ENCODE data around the gene FAM53B. TPM values are rescaled to one million over a fixed set of nuclear protein-coding genes. Genes with fewer than 3 reads are reported as not detected.

The FAM53B gene
- total RNA-seq, 4 donors from 2014 or later: 41.0 to 110 (median 50.0) TPM

- H3K4me3 ChIP-seq: no peak overlapping the region
- H3K36me3 ChIP-seq: no peaks in the 10 kb centered on the region
- H3K27me3 ChIP-seq: no peaks in the 10 kb centered on the region
- in situ Hi-C loops (cut with MboI; ENCODE audit: low pct_ligation_motif_present in 1 of 4, low pct_unique_long_range_greater_than_20kb in 1 of 4, low sequenced_read_pairs in 3 of 4) (loop anchor here in 2 of 4 donors (10.0 to 25.0 kb wide), 2 partner anchors 86 to 89 kb away; partner anchors contain the start of gene FAM53B (in 1 of the 2)), intact Hi-C loops (cut with DNase I; ENCODE audit: low total_unique reads) (no loop called here)
- H3K4me1 ChIP-seq: peaks cover 31 to 63% (median 42%) of the 10 kb centered on the region in 4 donors
- WGBS, 2 donors (ENCODE audit: low coverage in 1 of 2): 49% methylated on average over 9 of the region's 9 CpGs; no CpG with 5 or more reads in 1 of the 2 donors
- H3K27ac ChIP-seq: peak overlapping the region; percentile 62 to 81 (median 74)
- peak; percentile 64 for DNase-seq
- peak in 2 of 3 donors; percentile 9 to 34 for TF ChIP-seq POLR2AphosphoS5 (IDR thresholded peaks at IDR 0.05)
- TF ChIP-seq CTCF (IDR thresholded peaks at IDR 0.05): no peak
- no peaks in the 10 kb centered on the region for H3K9me3 ChIP-seq
Measured at GRCh38 chr10:124648738-124649137, 95.4 kb downstream of the FAM53B start.

- Histone ChIP-seq H3K4me3 (no peak overlapping the region), H3K27ac (peak overlapping the region; percentile 62 to 81 (median 74)), H3K9me3 (no peaks in the 10 kb centered on the region), H3K36me3 (no peaks in the 10 kb centered on the region), H3K4me1 (peaks cover 31 to 63% (median 42%) of the 10 kb centered on the region in 4 donors), H3K27me3 (no peaks in the 10 kb centered on the region)
- intact Hi-C loops (cut with DNase I; ENCODE audit: low total_unique reads): no loop called here
- DNase-seq: no peak
- in situ Hi-C loops (cut with MboI; ENCODE audit: low pct_ligation_motif_present in 1 of 4, low pct_unique_long_range_greater_than_20kb in 1 of 4, low sequenced_read_pairs in 3 of 4): loop anchor here in 2 of 4 donors (10.0 to 25.0 kb wide), 2 partner anchors 87 to 89 kb away; partner anchors contain the start of gene FAM53B (in 1 of the 2)
- WGBS, 2 donors (ENCODE audit: low coverage in 1 of 2): 78% methylated on average over 6 of the region's 7 CpGs; no CpG with 5 or more reads in 1 of the 2 donors
- no peak for TF ChIP-seq CTCF (IDR thresholded peaks at IDR 0.05)
- no peak for TF ChIP-seq POLR2AphosphoS5 (IDR thresholded peaks at IDR 0.05)
- no peak for TF ChIP-seq EP300 (IDR thresholded peaks at IDR 0.05; ENCODE audit: low read depth)
- TF ChIP-seq POLR2A (IDR thresholded peaks at IDR 0.05): no peak
Measured at GRCh38 chr10:124648131-124648475, 96.1 kb downstream of the FAM53B start.

GRCh38 chr10:124647421-124648130, 96.6 kb downstream of the FAM53B start:
- peaks cover 31 to 66% (median 42%) of the 10 kb centered on the region in 4 donors for H3K4me1 ChIP-seq
- no peak for TF ChIP-seq POLR2A (IDR thresholded peaks at IDR 0.05)
- peak in 1 of 3 donors; percentile 13 for TF ChIP-seq POLR2AphosphoS5 (IDR thresholded peaks at IDR 0.05)
- TF ChIP-seq CTCF (IDR thresholded peaks at IDR 0.05): peak; percentile 12 to 60 (median 28)
- no peaks in the 10 kb centered on the region for H3K27me3 ChIP-seq
- H3K27ac ChIP-seq: peak overlapping the region; percentile 62 to 81 (median 74)
- in situ Hi-C loops (cut with MboI; ENCODE audit: low pct_ligation_motif_present in 1 of 4, low pct_unique_long_range_greater_than_20kb in 1 of 4, low sequenced_read_pairs in 3 of 4) (loop anchor here in 2 of 4 donors (10.0 to 25.0 kb wide), 2 partner anchors 87 to 90 kb away; partner anchors contain the start of gene FAM53B (in 1 of the 2)), intact Hi-C loops (cut with DNase I; ENCODE audit: low total_unique reads) (no loop called here)
- WGBS, 2 donors (ENCODE audit: low coverage in 1 of 2): 56% methylated on average over 9 of the region's 9 CpGs; no CpG with 5 or more reads in 1 of the 2 donors
- H3K4me3 ChIP-seq: no peak overlapping the region
- H3K36me3 ChIP-seq: no peaks in the 10 kb centered on the region
- DNase-seq: peak; percentile 79
- no peaks in the 10 kb centered on the region for H3K9me3 ChIP-seq

- no peak overlapping the region for H3K4me3 ChIP-seq
- H3K27ac ChIP-seq: peak overlapping the region; percentile 62 to 81 (median 74)
- TF ChIP-seq CTCF (IDR thresholded peaks at IDR 0.05) (no peak), POLR2A (IDR thresholded peaks at IDR 0.05) (no peak), POLR2AphosphoS5 (IDR thresholded peaks at IDR 0.05) (no peak), EP300 (IDR thresholded peaks at IDR 0.05; ENCODE audit: low read depth) (no peak)
- intact Hi-C loops (cut with DNase I; ENCODE audit: low total_unique reads) (no loop called here), in situ Hi-C loops (cut with MboI; ENCODE audit: low pct_ligation_motif_present in 1 of 4, low pct_unique_long_range_greater_than_20kb in 1 of 4, low sequenced_read_pairs in 3 of 4) (loop anchor here in 2 of 4 donors (10.0 to 25.0 kb wide), 2 partner anchors 88 to 91 kb away; partner anchors contain the start of gene FAM53B (in 1 of the 2))
- DNase-seq: peak; percentile 59
- WGBS, 2 donors (ENCODE audit: low coverage in 1 of 2): 68 to 87% methylated on average over 4 to 19 of the region's 19 CpGs
- no peaks in the 10 kb centered on the region for H3K27me3 ChIP-seq
- H3K4me1 ChIP-seq: peaks cover 40 to 68% (median 49%) of the 10 kb centered on the region in 4 donors
- H3K36me3 ChIP-seq: no peaks in the 10 kb centered on the region
- no peaks in the 10 kb centered on the region for H3K9me3 ChIP-seq
Measured at GRCh38 chr10:124646483-124647352, 97.5 kb downstream of the FAM53B start.
